SH-SY5Y (cell line): Measurements from ENCODE around the gene SCN9A.

ENCODE experiments used
- GATA2 ChIP-seq: IDR thresholded peaks from 2 replicates; pipeline ENCODE4 v1.6.1; 2011; ENCODE audit warnings: mild to moderate bottlenecking, low read depth, low read length
- GATA3 ChIP-seq: IDR thresholded peaks from 2 replicates; pipeline ENCODE4 v1.6.1; 2011; ENCODE audit warnings: low read depth, mild to moderate bottlenecking, low read length, moderate library complexity

SCN9A gene

DNA sequence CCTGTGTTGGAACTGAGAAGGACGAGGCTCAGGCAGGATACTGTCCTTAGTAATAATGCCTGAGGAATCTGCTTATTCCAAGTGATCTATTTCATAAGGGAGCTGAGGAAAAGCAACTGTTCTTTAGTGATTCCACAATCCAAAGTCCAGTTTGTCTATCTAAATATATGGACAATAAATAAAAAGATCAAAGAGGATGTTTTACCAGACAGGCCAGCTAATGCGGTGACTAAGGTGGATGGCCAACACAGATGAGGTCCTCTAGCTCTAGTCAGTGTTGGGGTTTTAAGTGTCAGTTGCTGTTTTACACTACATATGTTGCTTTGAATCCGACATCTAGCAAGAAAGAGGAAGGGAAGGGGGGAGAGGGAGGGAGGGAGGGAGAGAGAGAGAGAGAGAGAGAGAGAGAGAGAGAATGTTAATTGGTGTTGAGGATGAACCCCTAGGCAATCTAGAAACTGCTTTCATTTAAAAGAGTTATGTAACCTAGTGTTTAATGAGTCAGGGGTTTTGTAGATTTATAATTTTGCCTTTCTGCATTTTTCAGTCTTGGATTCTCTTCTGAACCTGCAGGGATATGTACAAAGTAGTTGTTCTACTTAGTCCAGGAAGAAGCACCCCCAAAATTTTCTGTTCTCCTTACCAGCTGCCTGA is 220.9 kb downstream of the SCN9A start:
- TF ChIP-seq GATA2 (no peak), GATA3 (no peak)

DNA sequence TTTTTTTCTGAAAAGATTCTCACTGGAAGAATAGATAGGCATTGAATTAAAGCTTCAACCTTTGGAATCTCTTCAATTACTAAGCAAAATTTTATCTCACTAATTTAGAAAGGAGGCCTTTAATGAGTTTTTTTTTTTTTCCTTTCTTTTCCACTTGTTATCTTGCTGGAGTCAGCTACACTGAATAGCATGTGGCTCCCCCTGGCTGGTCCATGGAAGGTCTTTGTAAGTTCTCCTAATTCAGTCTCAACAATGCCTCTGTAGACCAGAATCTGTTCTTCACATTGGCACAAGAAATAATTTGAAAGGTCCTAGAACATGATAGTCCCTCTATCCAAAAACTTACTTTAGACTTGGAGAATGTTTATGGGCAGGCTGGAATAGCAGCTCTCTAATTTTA is 223.7 kb downstream of the SCN9A start:
- TF ChIP-seq GATA3, result no peak
- TF ChIP-seq GATA2, result no peak

DNA sequence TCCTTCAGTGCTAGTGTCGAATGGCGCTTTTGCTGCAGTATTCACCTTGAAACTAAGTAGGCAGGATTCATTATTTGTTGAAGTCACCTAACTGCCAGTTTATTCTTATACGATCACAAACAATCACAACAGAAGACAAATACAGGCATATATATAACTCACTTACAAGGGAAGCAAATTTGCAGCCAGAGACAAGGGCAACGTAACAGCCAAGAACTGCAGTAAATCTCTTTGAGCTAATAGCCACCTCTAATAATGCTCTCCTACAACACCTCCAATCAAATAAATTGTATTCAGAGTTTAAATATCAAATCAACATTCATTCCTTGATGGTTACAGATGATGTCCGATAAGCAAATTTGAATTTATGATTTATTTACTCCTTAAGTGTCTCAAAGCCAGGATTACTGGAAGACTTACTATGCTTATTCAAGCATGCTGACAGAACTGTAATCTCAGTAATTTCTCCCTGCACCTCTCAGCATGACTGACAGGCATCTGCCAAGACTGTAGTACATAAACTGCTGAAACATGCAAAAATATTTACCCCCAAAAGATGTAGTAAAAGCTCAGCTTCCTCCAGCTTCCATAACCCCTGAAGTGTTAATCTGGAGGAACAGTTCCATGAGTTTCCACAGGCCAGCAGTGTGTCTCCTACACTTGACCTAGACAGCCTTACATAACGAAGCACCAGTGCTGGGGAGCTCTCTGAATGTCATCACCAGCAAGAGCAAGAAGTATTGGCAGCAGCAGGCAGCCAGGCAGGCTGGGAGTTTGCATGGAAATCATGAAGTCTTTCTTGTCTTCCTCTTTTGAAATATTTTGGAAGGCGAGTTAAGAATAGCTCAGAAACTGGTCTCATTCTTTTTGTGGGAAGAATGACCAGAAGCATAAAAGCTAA is 227.0 kb downstream of the SCN9A start:
- TF ChIP-seq GATA2, result no peak
- TF ChIP-seq GATA3, result no peak

DNA sequence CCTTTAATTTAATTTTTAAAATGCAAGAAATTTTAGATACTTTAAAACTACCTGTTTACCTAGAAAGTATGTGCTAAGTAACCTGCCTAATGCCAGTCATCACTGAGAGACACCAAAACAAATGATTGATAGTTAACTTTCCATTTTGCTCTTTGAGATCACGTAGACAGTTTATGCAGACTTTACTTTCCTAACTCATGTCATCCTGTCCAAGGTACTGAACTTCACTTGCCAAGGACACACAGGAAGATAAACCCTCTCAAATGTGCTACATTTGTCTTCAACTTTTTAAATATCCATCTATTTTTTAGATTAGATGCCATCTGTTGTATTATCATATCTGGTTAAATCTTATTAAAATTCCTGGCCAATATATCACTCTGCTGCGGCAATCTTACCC is 227.9 kb downstream of the SCN9A start:
- TF ChIP-seq GATA3 (no peak), GATA2 (no peak)
